GM19238 (cell line): Measurements from ENCODE around the gene ALPP.
"Not testable (repeated sequence)": the region's sequence is repeated elsewhere in the genome, so short reads cannot be mapped to it uniquely, and the experiment has no call there.

Experiments
- DNase-seq: peaks from one replicate; pipeline ENCODE4 v3.0.0; 2011; ENCODE audit warnings: low spot score; ENCODE audit not compliant: insufficient read length

The ALPP gene

DNA sequence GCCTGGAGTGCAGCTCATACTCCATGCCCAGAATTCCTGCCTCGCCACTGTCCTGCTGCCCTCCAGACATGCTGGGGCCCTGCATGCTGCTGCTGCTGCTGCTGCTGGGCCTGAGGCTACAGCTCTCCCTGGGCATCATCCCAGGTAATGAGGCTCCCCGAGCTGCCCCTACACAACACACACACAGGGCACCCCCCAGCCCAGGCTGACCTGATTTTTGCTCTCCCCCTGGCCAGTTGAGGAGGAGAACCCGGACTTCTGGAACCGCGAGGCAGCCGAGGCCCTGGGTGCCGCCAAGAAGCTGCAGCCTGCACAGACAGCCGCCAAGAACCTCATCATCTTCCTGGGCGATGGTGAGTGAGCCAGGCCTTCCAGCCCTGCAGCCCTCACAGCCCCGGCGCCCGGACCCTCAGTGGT is at the start of gene ALPP:
Gene ALPP (plus strand): TSS at position 17 of the 417 bp plus-strand sequence. CDS start 52 bp downstream, at position 69.
- DNase-seq, result not testable (repeated sequence)

DNA sequence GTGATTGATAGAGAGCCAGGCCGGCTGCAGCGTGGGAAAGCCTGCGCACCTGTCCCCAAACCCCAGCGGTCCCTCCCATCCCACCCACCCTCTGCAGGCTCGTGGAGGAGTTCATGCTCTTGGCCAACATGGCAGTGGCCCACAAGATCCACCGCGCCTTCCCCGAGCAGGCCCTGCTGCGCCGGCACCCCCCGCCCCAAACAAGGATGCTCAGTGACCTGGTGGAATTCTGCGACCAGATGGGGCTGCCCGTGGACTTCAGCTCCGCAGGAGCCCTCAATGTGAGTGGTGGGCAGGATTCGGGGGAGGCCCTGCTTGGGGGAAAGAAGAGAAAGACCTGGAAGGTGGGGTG is 48.9 kb upstream of the ALPP start:
- DNase-seq, result no peak

DNA sequence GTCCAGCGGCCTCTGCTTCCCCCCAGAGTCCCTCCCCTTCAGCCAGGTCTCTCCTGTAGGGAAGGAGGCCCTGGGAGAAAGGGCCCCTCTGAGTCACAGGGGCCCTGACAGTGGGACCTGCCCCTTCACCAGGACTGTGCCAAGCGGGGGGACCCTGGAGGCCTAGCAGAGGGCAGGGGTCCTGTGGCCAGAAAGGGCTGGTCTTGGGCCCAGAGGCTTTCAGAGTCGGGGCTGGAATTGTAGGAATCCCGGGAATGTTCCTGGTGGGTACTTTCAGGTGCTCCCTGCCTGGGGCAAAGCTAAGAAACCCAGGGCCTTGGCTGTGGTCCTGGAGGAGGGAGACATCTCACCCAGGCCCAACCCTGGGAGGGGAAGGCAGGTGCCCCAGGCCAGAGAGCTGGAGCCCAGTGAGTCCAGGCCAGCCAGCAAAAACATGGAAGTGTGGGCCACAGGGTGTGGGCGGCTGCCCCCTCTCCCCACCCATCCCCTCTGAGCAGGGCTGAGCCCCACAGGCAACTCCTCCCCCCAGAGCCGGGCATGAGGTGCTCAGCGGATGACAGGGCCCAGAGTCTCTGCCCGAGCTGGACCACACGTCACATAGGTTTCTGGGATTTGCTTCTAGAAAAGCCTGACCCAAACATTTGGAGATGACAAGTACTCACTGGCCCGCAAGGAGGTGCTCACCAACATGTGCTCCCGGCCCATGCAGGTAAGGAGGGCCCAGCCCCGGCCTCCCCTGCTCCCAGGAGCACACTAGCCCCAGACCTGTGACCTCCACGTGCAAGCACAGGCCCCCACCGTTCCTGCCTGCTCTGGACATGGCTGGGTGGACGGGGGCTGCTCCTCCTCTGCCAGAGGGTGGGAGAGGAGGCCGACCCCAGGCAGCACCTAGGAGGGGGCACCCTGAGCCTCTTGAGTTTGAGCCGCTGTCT is 48.2 kb upstream of the ALPP start:
- DNase-seq, result no peak

DNA sequence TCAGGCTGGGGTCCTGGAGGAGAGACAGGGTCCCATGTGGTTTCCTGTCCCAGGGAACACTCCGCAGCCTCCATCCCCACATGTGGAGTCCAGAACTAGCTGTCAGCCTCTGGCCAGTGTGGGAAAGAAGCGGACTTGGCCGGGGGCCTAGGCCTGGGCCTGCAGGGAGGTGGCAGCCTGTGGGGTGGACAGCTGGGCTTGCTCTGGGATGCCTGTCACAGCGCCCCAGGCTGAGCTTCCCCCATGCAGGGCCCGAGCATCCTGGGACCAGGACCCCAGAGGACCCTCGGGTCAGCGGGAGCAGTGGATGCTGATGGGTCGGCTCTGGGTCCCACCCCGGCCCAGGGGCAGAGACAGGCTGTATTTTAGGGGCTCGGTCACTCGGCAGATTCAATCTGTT is 47.5 kb upstream of the ALPP start:
- not testable (repeated sequence) for DNase-seq

DNA sequence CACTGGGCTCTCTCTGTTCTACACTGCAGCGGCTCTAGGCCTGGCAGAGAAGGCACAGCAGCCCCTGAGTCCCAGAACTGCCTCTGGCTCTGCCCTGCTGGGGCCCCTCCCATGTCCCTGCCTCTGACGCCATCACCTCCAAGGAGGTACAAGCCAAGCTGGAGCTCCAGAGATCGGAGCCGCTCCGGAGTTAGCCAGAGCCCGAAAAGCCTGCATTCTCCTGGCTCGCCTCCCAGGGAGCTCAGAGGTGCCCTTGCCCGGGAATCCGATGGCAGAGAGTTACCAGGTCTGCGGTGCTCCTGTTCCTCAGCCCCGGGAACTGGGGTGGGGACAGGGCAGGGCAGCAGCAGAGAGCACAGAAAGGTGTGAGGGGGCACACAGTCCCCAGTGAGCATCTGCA is 46.9 kb upstream of the ALPP start:
- not testable (repeated sequence) for DNase-seq

DNA sequence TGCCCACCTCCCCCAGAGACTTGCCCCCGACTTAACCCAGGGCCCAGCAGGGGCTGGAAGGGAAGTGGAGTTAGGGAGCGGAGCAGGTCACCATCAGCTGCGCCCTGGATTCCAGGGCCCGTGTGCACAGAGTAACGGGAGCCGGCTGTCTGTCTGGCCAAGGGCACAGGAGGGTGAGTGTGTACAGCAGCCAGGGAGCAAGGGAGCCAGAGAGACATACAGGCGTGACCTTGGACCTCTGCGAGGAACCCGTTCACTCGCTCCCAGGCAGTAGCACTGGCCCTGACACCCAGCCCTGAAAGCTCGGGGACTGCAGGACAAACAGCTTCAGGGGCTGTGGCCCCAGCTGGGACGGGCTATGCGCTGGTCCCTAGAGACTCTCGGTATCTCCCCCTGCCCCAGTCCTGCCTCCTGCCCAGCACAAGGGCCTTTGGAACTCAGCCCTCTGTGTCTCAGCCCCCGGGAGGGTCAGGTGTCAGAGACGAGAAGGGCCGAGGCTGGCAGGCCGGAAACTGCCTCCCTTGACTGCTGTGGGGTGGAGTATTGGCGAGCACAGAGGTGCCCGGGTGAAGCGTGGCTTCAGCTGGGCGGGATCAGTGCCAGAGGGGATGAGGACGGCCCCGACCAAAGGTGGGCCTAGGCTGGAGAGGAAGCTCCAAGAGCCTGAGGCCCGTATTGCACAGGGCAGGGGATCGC is 46.2 kb upstream of the ALPP start:
- not testable (repeated sequence) for DNase-seq

DNA sequence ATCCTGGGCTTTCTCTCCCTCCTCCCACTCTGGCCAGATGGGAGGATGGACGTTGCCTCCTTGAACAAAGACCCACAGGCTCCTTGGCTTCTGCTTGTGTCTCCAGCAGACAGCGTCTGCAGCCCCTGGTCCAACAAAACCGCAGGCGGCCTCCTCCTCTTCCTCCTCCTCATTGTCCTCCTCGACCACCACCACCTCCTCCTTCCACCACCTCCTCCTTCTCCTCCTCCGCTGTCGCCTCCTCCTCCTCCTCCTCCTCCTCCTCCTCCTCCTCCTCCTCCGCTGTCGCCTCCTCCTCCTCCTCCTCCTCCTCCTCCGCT is 45.7 kb upstream of the ALPP start:
- DNase-seq, result no peak

DNA sequence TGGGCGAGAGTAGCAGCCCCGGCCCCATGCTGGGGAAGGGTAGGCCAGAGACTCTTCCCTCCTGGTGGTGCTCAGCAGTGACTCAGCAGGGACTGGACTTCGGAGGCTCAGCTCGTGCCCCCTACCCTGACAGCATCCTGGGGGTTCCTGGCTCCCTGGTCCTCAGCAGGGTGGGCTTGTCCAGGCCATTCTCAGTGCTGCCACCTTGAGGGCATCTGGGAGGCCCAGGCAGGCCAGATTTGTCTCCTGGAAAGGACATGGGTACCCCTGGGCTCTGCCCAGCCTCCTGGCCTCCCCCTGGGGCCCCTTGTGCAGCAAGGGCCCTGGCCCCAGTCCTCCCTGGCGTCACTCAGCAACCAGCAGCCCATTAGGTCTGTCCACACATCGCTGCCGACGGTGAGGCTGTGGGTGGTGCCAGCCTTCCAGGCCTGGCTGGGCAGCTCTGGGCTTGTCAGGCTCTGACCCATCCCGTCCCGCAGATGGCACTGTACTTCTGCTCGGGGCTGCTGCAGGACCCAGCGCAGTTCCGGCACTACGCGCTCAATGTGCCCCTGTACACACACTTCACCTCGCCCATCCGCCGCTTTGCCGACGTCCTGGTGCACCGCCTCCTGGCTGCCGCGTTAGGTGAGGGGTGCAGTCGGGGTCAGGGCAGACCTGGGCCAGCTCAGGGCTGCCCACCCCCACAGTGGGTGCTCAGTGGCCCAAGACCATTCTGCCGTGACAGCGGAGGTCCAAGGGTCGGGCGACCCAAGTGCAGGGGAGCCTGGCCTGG is 45.0 kb upstream of the ALPP start:
- no peak for DNase-seq

DNA sequence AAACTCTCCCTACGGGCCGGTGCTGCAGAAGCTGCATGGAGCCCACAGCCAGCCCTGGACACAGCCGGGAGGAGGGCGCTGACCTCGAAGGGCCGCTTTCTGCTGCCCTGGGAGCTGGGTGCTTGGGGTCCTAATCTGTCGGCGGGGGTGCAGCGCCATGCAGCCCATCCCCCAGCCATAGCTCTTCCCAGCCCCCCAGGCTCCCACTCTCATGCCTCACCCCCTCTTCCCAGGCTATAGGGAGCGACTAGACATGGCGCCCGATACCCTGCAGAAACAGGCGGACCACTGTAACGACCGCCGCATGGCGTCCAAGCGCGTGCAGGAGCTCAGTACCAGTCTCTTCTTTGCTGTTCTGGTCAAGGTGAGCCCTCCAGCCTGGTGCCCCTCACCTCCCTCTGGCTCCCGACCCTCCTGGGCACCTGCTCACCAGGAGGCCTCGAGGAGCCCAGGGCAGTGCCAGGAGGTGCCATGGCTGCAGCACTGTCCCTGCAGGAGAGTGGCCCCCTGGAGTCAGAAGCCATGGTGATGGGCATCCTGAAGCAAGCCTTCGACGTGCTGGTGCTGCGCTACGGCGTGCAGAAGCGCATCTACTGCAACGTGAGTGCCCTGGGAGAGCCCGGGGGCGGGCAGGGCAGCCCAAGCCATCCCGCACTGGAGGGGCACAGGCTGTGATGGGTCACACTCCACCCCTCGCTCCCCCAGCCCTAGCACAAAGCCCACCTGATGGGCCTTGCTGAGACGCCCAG is 44.2 kb upstream of the ALPP start:
- not testable (repeated sequence) for DNase-seq

DNA sequence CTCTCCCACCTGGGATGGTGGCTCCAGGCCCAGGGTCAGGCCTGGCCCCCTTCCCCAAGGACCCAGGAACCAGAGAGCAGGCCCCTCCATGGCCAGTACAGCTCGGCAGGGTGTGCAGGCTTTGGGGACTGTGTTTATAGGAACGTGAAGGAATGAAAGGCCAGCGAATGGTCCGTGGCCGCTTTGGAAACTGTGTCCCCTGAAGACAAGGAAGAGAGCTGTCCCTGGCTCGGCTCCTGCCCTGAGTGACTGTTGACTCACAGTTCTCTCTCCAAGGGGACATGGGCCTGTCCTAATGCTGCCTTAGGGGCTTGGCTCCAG is 43.7 kb upstream of the ALPP start:
- DNase-seq, result not testable (repeated sequence)

DNA sequence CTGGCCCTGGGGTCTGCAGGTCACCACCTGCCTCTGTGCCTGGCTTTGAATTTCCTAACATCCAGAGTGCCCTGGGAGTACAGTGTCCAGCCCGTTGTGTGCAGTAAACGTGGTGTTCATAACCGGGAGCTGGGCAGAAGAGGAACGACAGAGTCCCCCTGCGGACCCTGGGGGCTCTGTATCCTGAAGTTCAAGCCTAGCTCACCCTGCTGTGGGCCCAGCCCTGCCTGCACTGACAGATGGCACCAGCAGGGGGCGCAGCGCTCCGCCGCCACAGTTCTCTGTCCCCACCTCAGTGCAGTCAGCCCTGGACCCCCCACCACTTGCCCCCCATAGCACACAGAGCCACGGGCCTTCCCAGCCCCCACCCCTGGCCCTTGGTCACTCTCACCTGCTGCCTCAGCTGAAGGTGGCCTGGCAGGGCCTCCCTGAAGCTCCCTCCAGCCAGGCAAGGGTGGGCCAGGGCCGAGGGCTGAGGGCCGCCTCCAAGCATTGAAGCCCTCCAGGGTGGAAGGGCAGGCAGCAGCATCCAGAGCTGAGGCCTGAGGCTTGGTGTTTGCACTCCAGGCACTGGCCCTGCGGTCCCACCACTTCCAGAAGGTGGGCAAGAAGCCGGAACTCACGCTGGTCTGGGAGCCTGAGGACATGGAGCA is 43.2 kb upstream of the ALPP start:
- DNase-seq, result not testable (repeated sequence)

DNA sequence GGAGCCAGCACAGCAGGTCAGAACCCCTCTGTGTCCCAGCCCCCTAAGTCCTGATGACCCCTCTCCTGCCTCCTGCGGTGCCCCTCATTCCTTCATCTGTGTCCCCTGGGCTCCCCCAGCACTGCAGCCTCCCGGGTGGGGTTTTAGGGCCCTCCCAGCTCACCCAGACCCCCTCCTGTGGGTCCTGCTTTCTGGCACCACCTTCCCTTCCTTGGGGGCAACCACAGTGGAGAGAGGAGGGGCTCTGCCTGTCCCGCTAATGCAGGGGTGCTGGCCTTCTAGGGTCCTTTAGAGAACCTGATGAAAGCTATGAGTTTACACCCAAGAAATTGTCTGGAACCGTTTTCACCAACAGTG is 42.7 kb upstream of the ALPP start:
- DNase-seq, result no peak

DNA sequence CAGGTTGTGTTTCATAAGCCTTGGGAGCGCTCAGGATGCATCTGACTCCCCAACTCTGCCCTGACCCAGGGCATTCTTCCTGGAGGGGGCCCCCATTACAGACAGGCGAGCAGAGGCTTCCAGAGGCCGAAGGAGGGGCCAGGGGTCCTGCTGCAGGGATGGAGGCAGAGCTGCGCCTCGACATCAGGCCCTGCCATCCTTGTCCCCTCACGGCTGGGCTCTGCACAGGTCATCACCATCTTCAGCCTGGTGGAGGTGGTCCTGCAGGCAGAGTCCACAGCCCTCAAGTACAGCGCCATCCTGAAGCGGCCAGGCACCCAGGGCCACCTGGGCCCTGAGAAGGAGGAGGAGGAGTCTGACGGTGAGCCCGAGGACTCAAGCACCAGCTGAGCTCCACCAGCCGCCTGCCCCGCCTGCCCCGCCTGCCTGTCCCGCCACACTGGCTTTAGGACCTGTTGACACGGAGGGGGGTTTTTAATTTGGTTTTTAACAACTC is 42.3 kb upstream of the ALPP start:
- no peak for DNase-seq

DNA sequence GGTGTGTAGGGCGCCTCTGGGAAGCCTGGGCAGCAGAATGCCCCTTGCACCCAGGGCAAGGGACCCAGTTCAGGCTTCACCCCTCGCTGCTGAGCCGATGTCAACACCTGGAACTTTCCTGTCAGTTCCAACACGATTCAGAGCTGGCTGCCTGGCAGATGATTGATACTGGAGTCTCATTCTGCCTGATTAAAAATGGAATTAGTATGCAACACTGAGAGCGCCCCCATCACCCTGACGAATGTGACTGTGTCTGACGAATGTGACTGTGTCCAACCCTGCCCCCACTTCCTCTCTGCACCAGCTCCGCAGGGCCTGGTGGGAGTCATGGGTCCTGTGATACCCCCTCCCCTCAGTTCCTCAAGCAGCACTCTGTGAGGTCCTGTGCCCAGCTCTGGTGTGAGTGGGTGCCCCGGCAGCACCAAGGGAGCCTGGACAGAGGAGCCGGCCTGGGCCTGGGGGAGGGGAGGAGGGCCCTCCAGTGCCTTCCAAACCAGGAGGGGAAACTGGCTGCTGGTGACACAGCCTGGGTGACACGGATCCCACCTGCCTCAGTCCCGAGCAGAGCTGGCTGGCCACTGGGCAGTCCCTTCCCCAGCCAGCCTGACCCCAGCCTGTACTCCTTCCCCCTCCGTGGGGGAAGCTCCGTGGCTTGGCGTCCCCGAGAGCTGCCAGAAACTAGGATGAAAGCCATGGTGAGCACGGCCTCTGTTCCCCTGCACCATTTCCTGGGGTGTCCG is 41.4 kb upstream of the ALPP start:
- no peak for DNase-seq

DNA sequence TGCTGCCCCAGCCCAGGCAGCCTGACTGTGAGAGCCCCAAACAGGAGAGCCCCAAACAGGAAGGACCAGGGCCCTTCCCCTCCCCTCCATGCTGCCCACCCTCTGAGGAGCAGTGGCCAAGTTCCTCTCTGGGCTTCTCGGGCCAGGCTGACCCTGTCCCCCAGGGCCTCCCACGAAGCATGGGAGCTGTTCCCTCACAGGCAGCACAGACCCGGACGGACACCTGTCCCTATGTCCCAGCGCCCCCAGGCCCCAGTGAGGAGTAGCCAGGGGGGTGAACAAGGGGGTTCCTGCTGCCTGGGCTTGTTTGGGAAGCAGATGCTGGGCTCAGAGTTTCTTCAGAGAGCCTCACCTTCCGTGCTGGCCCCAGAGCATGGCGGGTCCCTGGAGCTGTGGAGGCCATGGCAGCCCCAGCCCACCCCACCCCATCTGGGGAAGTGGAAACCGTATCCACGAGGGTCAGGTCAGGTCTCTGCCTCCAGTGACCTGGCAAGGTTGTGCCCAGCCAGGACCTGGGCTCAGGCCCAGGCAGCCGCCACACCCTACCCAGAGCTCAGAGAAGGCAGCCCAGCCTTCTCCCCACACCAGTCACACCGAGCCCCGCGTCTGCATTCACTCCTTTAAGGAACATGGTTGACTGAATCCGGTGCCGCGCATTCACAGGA is 40.3 kb upstream of the ALPP start:
- DNase-seq, result not testable (repeated sequence)

DNA sequence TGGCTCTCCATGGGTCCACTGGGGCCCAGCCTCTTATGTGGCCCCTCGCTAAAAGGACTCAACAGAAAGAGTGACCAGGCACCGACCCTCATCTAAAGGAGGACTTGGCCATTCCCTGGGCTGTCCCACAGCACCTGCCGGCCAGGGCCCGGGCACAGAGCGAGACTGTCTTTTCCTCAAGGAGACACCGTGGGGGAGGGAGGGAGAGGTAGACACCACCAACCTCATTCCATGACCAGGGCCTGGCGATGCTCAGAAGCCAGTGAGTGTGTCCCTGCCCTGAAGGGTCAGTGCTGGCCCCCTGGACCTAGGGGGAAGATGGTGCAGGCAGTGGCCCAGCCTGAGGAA is 39.8 kb upstream of the ALPP start:
- DNase-seq, result no peak

DNA sequence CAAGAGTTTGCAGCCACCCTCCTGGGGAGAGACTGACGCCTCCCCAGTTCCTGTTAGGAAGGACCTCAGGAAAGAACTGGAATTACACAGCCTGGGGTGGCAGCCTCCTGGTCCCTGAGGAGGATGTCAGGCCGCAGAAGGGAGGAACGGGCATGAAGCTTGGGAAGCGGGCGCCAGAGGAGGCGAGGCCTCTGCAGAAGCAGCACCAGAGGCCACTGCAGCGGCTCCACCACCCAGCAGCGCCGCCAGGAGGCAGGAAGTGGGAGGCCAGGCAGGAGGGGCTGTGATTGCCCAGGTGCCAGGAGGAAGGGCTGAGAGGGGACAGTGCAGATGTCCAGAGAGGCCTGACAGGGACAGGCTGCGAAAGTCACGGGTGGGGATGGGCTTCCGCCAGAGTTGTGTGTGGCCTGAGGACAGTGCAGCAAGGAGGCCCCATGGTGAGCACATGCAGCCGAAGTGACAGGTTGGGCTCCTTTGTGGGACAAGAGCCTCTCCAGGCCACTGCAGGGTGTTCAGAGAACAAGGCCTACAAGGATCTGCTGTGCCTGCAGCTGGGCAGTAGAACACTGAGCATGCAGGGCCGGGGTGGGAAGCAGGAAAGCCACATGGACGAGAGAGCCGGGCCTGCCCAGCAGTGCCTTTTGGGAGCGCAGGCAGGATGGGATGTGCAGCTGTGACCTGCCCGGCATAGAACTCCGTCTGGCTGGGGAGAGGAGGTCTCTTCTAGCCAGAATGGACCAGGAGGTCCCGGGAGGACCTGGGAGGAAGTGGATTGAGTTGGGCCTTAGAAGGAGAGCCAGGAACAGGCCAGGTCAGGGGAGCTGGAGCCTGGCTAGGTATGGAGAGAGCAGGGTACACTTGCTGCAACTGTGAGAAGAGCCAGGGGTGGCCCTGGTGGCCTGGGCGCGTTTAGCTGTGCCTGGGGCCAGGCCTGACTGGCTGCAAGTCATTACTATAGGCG is 39.1 kb upstream of the ALPP start:
- DNase-seq, result no peak

DNA sequence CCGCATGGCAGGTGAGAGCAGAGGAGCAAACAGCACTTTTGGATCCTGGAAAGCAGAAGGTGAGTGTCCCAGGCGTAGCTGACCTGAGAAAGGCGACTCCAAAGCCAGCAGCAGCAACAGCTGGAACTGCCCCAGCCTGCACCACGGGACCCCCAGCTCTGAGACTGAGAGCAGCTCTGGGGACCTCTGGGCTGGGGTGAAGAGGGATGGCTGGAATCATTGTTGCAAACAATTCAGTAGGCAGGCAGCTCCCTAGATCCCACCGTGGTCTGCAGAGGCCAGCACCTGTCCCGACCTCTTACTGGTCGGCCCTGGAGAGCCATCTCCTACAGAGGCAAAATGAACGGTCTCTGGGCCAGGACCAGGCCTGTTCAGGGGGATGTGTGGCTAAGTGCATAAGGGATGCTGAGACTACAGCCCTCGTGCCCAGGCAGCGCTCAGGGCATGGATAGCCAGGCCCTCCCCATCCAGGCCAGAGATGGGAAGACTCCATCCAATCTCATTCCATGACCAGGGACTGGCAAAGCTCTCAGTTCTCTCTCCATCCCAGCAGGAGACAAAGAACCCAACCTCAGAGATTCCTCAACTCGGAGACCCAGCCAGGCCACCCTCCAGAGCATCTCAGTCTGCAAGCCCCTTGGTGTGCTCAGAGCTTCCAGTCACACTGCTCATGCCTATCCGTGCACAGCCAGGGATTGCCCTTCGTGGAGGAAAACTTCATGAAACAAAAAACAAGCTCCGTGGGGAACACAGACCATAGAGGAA is 38.2 kb upstream of the ALPP start:
- no peak for DNase-seq
